ENCODE measurements around the gene DYRK3.
"Not testable (repeated sequence)": the region's sequence is repeated elsewhere in the genome, so short reads cannot be mapped to it uniquely, and the experiment has no call there.

DYRK3 gene

DNA sequence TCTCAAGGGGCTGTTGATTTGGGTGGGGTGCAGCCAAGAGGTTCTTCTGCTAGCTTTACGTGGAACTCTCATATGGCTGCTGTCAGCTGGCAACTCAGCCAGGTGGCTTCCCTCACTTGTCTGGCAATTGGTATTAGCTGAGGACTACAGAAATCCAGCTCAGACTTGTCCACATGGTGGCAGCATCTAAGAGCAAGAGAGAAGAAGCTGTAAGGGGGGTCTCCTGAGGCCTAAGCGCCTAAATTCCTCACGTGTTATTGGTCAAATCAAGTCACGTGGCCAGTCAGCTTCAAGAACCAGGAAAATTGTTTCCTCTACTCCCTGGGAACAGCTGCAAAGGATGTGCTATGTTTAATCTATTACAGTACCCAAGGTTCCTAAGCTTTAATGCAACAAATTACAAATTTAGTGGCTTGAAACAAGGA is 4.2 kb upstream of the DYRK3 start:
- DNase-seq (ENCODE audit: low read depth in 2 of 2), result no peak

DNA sequence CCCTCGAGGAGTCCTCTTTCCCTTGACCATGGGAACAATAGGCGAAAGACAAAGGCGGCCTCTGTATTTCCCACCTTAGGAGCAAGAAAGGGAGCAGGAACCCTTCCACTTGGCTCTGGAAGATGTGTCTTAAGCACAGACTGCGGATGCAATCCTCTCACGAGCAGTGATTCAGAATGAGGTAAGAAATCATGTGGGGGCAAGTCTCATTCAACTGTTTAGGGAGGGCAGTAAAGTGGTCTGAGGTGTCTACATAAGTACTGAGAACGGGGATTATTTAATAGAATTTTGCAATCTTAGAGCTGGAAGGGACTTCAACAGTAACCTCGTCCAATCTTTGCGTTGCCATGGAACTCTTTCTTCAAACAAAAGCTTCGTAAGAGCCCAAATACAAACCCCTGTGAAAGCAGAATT is 1.6 kb upstream of the DYRK3 start:
- DNase-seq (ENCODE audit: low read depth in 2 of 2), result no peak

DNA sequence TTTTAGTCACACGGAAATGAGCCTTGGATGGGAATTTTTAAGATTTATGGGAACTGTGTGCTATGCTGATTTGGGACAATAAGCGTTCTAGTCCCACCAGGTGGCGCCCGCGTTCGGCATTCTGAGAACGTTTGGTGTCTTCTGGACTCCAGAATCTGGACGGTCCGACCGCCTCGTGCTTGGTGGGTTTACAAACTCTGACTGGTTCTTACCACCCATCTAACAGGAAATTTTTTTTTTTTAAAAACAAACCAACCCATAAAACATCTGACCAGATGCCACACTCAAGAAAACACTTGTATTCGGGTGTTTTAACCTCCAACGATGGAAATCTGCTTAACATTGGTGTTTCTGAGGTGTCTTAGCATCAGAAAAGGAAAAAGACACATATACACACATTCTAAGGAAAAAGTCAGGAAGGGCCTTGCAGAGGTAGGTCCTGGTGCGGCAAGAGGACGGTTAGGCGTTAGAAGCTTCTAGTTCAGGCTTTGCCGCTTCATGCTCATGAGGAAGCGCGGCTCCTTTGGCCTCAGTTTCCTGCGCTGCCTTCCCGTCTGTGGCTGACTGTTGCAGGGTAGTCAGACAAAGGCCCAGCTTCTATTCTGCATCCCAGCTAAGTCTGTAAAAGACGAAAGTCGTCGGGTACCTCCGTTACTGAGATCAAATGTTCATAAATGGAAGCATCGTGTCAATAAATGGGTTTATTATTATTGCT is 814 bp upstream of the DYRK3 start:
- DNase-seq (ENCODE audit: low read depth in 2 of 2), result peak; percentile 35 to 60

DNA sequence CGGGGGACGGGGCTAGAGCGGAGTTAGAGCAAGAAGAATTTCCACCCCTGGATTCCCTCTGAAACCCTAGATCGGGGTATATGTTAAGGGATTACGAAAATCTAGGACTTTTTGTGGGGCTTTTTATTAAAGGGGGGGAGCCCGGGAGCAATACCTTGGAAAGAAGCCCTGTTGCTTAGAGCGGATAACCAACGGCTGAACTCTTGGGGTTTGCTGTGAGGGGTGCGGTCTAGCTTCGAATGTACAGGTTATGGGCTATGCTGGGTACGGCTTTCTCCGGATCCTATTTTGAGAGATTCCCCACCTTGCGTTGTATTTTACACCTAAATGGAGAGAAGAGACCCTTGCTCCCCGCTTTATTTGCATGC is 626 bp downstream of the DYRK3 start:
- no peak for DNase-seq (ENCODE audit: low read depth in 2 of 2)

DNA sequence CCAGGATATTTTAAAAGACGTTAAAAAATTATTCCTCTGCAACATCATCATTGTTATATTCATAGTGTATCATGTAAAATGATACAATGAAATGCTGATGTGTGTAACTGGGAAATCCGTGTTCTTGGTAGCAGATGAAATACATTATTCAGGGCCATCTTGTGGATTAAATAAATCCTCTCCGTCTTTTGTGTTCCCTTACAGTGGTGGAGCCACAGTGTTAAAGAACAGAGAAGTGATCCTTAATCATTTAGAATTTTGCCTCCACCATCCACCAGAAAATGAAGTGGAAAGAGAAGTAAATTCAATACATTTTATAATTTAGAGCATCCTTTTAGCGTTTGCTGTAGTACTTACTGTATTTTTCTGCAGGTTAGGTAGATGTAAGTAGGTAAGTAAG is 1.3 kb downstream of the DYRK3 start:
- DNase-seq (ENCODE audit: low read depth in 2 of 2), result no peak

DNA sequence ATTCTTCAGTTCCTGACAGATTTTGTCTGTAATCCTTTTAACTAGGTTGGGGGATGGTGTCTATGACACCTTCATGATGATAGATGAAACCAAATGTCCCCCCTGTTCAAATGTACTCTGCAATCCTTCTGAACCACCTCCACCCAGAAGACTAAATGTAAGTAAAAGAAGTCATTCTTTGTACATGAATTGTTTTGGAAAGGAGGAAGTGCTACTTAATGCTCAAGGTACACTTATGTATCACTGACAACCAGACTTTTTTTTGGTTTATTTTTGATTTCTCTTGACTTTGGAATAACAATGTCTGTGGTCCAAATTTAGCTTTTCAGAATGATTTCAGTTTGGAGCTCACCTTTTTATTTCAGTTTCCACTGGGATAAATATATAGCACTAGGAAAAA is 2.3 kb downstream of the DYRK3 start:
- DNase-seq (ENCODE audit: low read depth in 2 of 2), result no peak

DNA sequence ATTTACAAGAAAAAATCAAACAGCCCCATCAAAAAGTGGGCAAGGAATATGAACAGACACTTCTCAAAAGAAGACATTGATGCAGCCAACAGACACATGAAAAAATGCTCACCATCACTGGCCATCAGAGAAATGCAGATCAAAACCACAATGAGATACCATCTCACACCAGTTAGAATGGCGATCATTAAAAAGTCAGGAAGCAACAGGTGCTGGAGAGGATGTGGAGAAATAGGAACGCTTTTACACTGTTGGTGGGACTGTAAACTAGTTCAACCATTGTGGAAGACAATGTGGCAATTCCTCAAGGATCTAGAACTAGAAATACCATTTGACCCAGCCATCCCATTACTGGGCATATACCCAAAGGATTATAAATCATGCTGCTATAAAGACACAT is 6.7 kb downstream of the DYRK3 start:
- DNase-seq (ENCODE audit: low read depth in 2 of 2), result not testable (repeated sequence)

DNA sequence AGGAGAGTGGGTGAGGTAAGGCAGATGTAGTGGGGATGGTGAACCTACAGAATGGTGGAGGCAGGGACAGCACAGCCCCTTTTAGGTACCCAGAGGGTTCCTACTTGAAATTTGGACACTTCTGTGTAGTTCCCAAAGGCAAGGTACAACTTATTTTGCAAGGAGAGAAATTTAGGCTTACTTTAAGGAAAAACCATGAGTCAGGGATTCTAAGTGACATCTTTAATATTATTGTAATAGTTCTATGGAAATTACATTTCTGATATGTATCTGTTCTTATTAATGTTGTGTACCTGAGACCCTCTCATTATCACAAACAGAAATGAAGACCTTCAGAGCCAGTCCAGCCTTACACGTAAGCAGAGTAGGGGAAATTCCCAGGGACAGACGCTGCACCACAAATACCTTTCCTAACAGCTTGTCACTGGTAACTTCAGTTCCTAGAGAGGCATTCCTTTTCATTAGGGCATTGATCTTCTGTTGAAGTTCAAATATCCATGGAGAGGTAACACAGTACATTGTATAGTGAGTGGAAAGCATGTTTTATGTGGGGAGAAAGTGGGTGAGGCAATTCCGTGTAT is 7.9 kb downstream of the DYRK3 start:
- DNase-seq (ENCODE audit: low read depth in 2 of 2), result no peak

DNA sequence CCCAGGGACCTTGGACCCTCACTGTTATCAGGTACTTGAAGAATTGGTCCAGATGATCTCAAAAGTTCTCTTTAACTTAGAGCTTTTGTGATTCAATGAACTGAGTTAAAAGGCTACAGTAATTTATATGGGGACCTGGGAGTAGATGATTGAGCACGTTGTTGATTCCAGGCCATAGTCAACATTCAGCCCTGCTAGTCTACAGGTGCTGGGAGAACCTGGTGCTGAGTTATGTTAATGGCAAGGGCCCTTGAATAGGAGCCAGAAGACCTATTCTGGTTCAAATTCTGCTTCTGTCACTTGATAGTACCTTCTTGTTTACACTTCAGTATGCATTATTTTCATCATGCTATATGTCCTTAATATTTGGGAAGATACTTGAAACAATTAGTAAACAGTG is 11.2 kb downstream of the DYRK3 start:
- no peak for DNase-seq (ENCODE audit: low read depth in 2 of 2)

DNA sequence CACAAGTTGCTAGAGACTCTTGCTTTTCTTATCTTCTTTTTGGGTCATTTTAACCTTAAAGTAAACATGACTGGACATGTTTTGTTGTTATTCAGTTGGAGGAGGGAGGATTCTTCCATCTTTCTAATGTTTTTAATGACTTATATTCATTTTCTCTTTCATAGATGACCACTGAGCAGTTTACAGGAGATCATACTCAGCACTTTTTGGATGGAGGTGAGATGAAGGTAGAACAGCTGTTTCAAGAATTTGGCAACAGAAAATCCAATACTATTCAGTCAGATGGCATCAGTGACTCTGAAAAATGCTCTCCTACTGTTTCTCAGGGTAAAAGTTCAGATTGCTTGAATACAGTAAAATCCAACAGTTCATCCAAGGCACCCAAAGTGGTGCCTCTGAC is 11.9 kb downstream of the DYRK3 start:
- no peak for DNase-seq (ENCODE audit: low read depth in 2 of 2)

DNA sequence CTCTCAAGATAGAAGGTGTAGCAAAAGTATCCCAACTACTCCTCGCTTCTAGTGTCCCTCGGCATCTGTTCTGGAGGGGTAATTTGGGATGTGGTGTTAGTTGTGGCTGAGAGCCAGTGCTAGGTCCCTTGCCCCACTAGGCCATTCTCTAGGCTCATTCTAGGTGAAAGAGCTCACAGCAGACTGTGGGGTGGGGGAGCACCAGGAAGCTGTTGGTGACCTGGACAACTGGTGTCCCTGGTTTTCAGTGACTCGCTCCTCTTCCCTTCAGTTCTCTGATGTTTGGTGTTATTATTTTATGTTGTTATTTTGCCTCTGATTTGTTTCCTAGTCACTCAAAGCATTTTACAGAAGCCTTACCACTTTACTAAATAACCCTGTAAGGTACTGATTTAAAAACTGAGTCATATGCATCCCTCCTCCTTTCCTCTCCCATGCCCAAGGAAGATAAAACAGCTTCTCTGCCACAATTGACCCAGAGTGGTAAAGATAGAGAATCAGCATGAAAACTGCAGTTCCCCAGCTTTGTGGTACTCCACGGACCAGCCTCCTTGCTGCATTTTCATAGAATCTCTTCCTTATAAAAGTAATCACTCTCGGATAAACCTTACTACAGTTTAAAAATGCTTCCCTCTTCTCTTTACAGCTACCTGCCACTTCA is 14.1 kb downstream of the DYRK3 start:
- no peak for DNase-seq (ENCODE audit: low read depth in 2 of 2)

DNA sequence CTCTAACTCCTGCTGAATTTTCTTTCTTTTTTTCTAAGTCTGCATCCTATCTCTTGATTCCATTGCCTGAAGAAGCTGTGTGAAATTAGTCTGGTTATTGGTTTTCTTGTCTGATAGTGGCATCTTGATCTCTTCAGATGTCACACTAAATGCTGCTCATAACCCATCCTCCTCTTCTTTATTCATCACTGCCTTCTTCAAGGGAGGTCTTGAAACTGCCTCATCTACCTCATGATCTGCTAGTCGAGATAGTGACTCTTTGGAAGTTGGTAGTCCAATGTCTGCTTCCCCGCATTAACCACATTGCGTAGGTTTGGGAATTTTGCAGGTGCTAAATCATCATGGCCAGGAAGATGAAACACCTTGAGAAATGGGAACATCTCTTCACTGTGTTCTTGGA is 15.7 kb downstream of the DYRK3 start:
- DNase-seq (ENCODE audit: low read depth in 2 of 2), result no peak

DNA sequence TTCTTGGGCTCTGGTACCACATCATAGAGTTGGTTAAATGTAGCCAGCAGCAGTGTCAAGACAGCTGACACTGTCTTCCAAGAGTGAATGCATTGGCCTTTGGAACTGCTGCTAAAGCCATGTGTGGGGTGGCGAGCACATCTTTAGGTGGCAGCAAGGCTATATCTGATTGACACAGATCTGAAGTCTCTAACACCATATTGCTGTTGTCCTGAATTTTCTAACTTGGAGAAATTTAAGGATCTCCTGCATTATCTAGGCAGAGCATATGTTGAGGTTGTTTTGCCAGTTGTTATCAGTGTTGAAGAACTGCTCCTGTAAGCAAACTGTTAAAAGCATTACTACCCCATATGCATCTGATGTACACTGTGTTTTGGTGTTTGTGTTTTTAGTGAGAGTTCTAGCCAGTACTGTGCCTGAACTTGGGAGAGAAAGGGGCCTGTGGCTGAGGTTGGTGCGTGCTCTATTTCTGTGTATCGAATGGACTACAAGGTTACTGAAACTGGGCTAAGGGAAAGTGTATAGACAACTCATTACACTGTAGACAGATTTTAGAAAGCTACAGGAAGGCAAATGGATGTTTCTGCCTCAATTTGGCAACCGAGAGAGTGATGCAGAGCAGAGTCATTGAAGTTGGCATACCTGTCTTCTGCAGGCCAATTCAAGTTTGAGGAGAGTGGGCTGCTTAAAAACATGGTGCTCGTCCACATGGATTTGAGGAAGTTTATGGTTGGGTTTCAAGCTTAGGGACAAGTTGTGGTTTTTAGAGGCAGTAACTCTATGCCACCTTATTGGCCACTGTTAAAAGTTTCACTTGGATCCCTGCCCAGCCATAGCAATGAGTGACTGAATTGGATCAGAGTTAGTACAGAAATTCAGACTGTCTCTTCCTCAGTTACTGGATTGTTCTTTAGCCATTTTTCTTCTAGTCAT is 16.9 kb downstream of the DYRK3 start:
- DNase-seq (ENCODE audit: low read depth in 2 of 2), result no peak

DNA sequence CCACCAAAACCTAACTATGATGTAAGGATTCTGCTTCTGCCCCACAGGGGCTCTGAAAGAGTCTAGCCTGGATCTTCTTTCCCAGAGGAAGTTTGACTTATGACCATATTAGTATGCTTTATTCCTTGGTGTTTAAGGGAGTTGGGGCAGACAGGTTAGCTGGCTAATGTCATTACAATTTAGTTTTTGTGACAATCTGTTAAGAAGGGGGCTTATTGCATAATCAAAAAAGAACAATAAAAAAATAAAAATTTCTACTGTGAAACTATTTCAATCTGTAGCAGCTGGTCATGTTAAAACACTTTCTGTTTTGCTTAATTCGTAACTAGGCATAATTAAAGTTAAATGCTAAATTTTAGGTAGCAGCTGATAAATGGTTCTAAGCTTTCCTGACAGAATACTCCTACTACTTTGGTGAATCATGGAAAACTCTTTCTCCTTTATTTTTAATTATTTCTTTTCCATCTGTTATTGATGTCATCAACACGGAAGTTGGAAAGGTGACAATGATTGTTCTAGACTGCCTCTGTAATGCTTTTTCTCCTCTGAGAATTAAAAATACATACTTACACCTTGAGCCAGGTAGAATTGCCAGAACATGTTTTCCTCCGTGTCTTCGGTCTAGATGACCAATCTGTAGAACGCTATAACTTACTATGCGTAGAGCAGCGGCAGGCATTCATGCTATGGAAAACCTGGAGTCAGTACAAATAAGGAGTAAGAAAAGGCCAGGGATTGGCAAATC is 18.6 kb downstream of the DYRK3 start:
- no peak for DNase-seq (ENCODE audit: low read depth in 2 of 2)

DNA sequence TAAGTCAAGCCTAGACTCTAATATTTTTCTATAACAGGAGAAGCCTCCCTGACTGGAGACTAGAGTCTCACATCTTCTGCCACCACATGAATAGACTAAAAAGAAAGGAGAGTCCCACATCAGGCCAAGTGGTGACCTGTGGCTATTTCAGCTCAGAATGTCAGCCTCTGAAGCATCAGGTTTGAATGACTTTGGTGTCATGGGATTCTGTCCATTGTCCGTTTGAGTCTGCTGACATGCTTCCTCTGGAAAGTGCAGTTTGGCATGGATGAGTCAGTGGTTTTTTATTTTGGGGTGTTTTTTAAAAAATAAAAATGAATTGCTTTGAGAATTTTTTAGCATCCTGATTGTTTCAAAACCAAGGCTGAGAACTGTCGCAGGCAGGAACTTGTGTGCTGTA is 19.5 kb downstream of the DYRK3 start:
- no peak for DNase-seq (ENCODE audit: low read depth in 2 of 2)

DNA sequence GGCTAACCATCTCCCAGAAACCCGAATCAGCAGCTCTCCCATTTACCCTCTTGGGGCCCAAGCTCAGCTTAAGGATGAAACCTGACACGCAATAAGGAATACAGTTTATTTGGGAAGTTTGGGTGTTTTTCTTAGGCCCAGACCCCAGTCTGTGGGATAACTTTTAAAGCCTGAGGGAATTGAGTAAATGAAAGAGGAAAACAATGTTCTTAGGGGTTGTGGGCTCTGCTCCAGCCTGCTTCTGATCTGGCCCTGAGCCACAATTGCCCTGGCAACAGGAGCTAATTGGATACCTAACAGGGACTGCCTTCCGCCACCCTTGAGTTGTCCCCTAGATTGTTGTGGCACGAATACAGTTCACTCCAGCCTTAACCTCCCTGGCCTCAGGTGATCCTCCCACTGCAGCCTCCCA is 20.1 kb downstream of the DYRK3 start:
- DNase-seq (ENCODE audit: low read depth in 2 of 2), result no peak

DNA sequence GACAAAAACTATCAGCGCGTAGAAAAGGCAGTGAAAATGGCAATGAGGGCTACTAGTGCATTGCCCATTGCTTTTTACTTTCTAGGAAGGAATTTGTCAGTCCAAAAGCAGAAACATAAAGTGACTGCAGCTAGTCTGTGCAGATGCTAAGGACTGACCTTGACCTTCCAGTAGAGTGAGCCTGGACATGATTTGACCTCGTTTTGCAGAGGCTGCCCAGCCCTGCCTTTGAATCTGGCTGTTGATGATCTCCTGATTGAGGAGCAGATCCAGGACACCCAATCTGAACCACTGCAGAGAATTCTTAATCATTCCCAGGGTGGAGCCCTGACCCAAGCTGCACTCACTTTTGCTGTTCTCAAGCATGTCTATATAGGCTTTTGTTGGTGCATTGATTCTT is 21.6 kb downstream of the DYRK3 start:
- no peak for DNase-seq (ENCODE audit: low read depth in 2 of 2)

DNA sequence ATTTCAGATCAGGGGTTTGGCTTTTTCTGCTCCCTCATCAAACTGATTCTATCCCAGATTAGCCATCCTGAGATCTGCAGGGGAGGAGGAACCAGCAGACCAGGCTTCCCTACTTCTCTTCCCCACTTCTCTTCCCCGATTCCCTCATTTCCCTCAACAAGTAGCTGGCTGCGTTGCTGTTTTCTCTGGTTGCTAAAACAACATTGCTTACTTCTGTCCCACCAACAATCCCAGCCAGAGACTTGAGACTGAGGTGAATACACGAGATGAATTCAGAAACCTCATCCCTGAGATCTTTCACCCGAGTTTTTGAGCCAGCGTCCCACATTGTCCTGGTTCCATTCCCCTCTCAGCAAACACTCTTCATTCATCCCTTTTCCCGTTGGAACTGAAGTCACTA is 22.4 kb downstream of the DYRK3 start:
- no peak for DNase-seq (ENCODE audit: low read depth in 2 of 2)

DNA sequence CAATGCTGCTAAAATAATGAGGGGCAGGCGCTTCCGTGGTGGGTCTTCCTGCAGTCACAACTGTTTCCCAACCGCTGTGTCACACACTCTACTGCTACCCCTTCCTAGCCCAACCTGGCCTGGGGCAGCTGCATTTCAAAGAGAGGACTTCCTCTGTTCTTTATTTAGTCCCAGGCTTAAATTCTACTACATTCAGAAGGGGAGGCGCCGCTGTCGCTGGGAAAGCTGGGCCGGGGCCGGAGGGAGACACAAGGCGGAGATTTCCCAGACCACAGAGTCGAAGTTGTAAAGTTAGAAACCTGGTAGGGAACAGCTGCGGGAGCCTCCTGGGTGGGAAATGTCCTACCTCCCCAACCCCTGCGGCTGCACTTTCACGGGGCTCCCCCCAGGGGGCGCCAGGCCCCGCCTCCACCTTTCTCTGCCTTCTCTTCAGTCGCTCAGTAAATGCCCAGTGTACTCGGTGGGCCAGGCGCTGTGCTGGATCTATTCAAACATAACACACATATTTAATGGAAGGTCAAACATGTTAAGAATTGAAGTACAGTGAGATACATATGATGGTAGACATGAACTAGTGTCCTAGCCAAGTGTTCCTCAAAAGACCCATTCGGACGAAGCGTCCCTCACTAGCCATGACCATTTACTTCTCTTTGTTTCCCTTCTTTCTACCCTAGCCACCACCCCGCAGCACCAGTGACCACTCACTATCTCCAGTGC is 23.1 kb downstream of the DYRK3 start:
- DNase-seq (ENCODE audit: low read depth in 2 of 2), result peak in 1 of 2 donors; percentile 16

DNA sequence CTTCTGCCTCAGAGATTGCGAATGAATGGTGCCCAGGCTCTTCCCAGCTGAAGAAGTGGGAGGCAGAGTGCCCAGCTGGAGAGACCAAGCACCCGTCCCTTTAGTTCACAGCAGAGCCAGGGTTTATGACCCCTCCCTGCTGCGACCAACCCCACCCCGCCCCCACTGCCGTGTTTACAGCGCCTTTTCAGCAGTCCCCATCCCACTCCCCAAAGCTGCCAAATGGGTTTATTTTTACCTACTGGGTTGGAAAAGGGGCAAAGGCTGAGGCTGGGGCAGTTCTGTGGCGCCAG is 23.6 kb downstream of the DYRK3 start:
- DNase-seq (ENCODE audit: low read depth in 2 of 2), result no peak

DNA sequence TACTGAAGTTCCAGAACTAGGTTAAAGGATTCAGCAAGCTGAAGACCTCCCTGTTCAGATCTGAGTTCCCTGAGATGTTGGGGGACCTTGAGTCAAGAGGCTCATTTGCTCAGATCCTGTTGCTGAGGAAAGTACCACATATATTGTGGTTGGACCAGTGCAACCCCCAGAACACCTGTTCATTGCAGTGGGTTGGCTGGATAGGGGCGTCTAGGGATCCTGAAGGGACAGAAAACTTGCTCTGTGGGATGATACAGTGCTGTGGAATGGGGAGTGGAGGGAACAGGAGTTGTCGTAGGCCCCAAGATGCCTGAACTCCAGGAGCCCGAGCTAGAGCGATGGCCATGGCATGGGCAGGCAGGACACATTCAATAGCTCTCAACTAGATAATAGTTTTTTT is 24.8 kb downstream of the DYRK3 start:
- DNase-seq (ENCODE audit: low read depth in 2 of 2), result no peak
